ENCODE data around the gene GATA5.
A peak's percentile ranks its signal among the peaks of the same experiment; 100 is the strongest.

GATA5 gene

DNA sequence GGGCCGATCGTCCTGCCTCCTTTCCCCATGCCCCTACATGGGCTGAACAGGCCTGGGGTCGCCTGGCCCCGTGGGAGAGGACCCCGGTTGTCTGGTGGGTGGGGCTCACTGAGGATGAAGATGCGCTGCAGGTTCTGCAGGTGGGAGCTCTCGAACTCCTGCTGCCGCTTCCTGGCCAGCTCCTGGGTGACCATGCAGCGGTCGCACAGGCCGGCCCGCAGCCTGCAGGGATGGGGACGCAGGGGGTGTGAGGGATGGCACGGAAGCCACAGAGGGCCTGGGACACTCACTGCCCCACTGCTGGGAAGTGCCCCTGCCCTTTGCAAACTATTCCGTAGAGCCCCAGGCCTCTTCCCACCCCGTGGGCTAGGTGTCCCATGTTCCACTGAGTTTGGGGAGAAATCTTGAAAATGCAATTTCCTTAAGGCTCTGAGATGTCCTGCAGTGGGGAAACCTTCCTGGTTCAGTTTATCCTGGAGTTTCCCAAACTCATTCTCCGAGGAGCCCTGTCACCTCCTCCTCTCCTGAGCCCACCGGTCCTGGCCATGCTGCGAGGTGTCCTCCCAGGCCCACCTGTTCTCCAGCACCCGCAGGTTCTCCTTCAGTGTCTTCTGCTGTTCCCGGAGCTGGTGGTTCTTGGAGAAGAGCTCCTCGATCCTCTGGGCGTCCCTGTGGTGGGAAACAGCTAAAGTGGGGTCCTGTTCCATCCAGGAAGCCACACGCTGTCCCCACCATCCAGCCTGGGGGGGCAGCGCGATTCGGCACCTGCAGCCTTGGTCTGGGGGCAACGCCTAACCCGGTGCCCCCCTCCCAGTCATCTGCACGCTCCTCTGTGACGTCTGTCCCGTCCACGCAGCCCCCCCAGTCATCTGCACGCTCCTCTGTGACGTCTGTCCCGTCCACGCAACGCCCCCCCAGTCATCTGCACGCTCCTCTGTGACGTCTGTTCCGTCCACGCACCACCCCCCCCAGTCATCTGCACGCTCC, 58.9 kb downstream of the GATA5 start:
- no peak for TF ChIP-seq CTCF (IDR thresholded peaks at IDR 0.05; ENCODE audit: low read depth, low read length, missing control alignments)
- DNase-seq (ENCODE audit: low read depth): no peak
- no peak overlapping the region for H3K4me3 ChIP-seq (ENCODE audit: low read depth, low read length)

- TF ChIP-seq CTCF (IDR thresholded peaks at IDR 0.05; ENCODE audit: low read depth, low read length, missing control alignments): no peak
- no peak overlapping the region for H3K4me3 ChIP-seq (ENCODE audit: low read depth, low read length)
- DNase-seq (ENCODE audit: low read depth): no peak
Observed at GRCh38 chr20:62415354-62416111, 60.3 kb downstream of the GATA5 start.

GRCh38 chr20:62413896-62414481, 61.8 kb downstream of the GATA5 start:
- no peak for DNase-seq (ENCODE audit: low read depth)
- TF ChIP-seq CTCF (IDR thresholded peaks at IDR 0.05; ENCODE audit: low read depth, low read length, missing control alignments): peak; percentile 14
- H3K4me3 ChIP-seq (ENCODE audit: low read depth, low read length): no peak overlapping the region

All from GM12864 (cell line).